GM06990 (cell line): ENCODE results near the gene TMEM236.
A peak's percentile ranks its signal among the peaks of the same experiment; 100 is the strongest.

ENCODE experiments used
- DNase-seq: peaks from one replicate; pipeline ENCODE4 v3.0.0-alpha.2; 2011; ENCODE audit not compliant: insufficient read length; ENCODE audit errors: extremely low read depth
- H3K27me3 ChIP-seq: replicated peaks from 2 replicates; pipeline ENCODE4 v1.6.0; 2011; ENCODE audit warnings: low read length; ENCODE audit not compliant: control insufficient read depth, insufficient read depth
- H3K36me3 ChIP-seq: 2 replicates; pipeline ENCODE4 v1.5.1; 2011; ENCODE audit warnings: low read length; ENCODE audit not compliant: control insufficient read depth, insufficient read depth
- H3K4me3 ChIP-seq: replicated peaks from 2 replicates; pipeline ENCODE4 v1.5.1; 2011; ENCODE audit warnings: low read depth, mild to moderate bottlenecking, control low read depth, low read length
- CTCF ChIP-seq: IDR thresholded peaks from 2 replicates; pipeline ENCODE4 v1.5.1; 2011; ENCODE audit warnings: low read length, control low read depth, mild to moderate bottlenecking, inconsistent platforms; ENCODE audit not compliant: insufficient read depth, poor library complexity, severe bottlenecking

The TMEM236 gene

GRCh38 chr10:17805330-17805729 is 53.3 kb downstream of the TMEM236 start:
- DNase-seq = no peak

GRCh38 chr10:17805921-17806577 is 54.0 kb downstream of the TMEM236 start:
- no peaks in the 10 kb centered on the region for H3K36me3 ChIP-seq
- no peak overlapping the region for H3K4me3 ChIP-seq
- no peak for DNase-seq
- no peaks in the 10 kb centered on the region; the same call in 1 of the 2 replicates for H3K27me3 ChIP-seq
- TF ChIP-seq CTCF = peak; percentile 30

More at GRCh38 chr10:17805330-17805729, 53.3 kb downstream of the TMEM236 start:
- H3K36me3 ChIP-seq = no peaks in the 10 kb centered on the region
- H3K4me3 ChIP-seq = no peak overlapping the region
- no peaks in the 10 kb centered on the region; the same call in 1 of the 2 replicates for H3K27me3 ChIP-seq
- TF ChIP-seq CTCF = no peak

GRCh38 chr10:17808971-17809841 is 57.2 kb downstream of the TMEM236 start, which contains the start of gene MRC1:
Gene MRC1, plus strand, starts transcription at chr10:17809348. Its CDS starts 118 bp downstream, at chr10:17809466.
- no peaks in the 10 kb centered on the region for H3K36me3 ChIP-seq
- no peak within 1 kb of the TSS for H3K4me3 ChIP-seq
- TF ChIP-seq CTCF = no peak
- H3K27me3 ChIP-seq = no peaks in the 10 kb centered on the region; the same call in 1 of the 2 replicates
- no peak for DNase-seq

GRCh38 chr10:17811146-17811865 is 59.3 kb downstream of the TMEM236 start:
- no peak for DNase-seq
- H3K4me3 ChIP-seq = no peak overlapping the region
- no peaks in the 10 kb centered on the region for H3K36me3 ChIP-seq
- H3K27me3 ChIP-seq = peaks cover 2% of the 10 kb centered on the region
- TF ChIP-seq CTCF = no peak

- DNase-seq = no peak
- peaks cover 2% of the 10 kb centered on the region for H3K27me3 ChIP-seq
- H3K36me3 ChIP-seq = no peaks in the 10 kb centered on the region
- H3K4me3 ChIP-seq = no peak overlapping the region
- TF ChIP-seq CTCF = no peak
These were observed 63.0 kb downstream of the TMEM236 start for GRCh38 chr10:17814973-17815372.
